HG03175 (cell line): Measurements from ENCODE around the gene TAMM41.
A peak's percentile ranks its signal among the peaks of the same experiment; 100 is the strongest.
"Not testable (repeated sequence)": the region's sequence is repeated elsewhere in the genome, so short reads cannot be mapped to it uniquely, and the experiment has no call there.

Experiments used
- ATAC-seq: cut with Tn5 transposase; IDR thresholded peaks from one replicate; pipeline ENCODE4 v1.9.1; 2021; ENCODE audit warnings: mild to moderate bottlenecking, moderate library complexity; ENCODE audit not compliant: unreplicated experiment

The TAMM41 gene

DNA sequence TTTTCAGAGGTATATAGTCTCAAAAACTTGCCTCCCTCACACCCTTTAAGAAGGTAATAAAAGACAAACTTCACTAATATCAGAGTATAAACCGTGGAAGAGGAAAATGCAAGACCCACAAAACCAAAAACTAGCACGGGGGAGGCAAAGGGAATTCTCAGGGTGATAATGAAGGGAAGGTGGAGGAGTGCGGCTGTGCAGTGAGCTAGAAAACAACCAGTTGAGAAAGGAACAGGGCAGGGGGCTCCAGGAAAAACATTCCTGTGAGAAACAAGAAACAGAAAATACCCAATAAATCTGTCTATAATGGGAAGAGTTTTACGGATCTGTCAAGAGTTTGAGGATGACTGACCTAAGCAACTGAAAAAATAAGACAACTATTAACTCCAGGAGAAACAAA, 31.6 kb downstream of the TAMM41 start:
- ATAC-seq, result no peak

DNA sequence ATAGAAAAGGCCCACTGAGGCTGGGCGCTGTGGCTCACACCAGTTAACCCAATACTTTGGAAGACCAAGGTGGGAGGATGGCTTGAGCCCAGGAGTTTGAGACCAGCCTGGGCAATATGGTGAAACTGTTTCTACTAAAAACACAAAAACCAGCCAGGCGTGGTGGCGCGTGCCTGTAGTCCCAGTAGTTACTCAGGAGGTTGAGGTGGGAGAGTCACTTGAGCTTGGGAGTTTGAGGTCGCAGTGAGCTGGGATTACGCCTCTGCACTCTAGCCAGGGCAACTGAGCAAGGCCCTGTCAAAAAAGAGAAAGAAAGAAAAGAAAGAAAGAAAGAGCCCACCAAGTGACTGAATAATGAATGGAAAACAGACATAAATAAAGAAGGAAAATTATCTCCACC, 32.0 kb downstream of the TAMM41 start:
- no peak for ATAC-seq

DNA sequence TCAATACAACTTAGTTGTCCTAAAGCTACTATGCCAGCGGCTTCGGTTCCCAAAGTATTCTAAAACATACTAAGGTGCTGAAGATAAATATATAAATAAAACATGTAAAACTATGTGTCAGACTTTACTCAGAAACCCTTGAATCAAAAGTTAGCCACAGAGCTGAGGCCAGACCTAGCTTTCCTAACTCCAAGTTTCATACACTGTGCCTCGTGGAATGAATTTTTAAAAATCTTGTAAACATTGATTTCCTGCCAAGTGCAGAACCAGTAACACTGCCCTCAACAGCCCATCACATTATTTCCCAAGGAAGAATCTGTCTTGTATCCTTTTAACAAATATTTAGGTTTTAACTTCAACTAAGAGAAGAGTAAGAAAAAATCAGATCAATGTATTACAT, 36.4 kb downstream of the TAMM41 start:
- ATAC-seq, result no peak

DNA sequence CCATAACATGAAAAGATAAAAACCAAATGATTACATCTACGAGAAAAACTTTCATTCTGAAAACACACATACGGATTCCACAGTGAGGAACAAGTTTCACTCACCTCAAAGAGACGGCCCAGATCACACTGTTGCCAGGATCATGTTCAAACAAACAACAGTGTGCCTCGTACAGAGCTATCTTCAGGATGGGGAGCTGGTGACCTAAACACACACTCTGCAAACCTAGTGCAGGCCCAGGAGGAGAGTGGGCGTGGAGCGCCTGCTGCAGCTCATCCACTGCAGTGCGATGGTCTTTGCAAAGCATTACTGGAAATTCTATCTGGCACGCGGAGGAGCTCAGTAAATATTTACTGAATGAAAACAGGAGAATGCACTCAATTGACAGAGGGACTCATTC, 38.5 kb downstream of the TAMM41 start:
- ATAC-seq, result no peak

DNA sequence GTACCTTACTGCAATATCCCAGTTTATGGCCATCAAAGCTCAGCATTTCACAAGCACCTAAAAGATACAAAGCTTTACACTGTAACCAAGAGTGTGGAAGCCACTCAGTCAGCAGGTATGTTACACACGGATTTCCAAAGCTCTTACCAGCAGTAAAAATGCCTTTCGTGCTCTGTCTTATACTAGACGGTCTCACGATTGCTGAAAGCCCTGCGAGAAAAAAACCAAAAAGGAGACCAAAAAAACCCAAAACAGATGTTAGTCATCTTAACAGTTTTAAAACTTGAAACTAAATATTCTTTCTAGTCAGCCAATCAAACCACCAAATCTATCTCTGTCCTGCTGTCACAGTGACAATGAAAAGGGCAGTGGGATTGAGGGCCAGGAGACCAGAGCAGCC, 39.0 kb downstream of the TAMM41 start:
- ATAC-seq, result no peak

DNA sequence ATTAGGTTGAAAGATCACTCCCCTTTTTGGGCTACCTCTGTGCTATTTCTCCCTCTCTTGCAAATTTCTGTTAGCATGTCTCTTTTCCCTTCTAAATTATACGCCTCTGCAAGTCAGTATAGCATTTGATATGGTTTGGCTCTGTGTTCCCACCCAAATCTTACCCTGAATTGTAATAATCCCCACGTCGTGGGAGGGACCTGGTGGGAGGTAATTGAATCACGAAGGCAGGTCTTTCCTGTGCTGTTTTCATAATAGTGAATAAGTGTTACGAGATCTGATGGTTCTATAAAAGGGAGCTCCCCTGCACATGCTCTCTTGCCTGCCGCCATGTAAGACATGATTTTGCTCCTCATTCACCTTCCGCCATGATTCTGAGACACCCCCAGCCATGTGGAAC, 41.0 kb downstream of the TAMM41 start:
- ATAC-seq, result no peak

DNA sequence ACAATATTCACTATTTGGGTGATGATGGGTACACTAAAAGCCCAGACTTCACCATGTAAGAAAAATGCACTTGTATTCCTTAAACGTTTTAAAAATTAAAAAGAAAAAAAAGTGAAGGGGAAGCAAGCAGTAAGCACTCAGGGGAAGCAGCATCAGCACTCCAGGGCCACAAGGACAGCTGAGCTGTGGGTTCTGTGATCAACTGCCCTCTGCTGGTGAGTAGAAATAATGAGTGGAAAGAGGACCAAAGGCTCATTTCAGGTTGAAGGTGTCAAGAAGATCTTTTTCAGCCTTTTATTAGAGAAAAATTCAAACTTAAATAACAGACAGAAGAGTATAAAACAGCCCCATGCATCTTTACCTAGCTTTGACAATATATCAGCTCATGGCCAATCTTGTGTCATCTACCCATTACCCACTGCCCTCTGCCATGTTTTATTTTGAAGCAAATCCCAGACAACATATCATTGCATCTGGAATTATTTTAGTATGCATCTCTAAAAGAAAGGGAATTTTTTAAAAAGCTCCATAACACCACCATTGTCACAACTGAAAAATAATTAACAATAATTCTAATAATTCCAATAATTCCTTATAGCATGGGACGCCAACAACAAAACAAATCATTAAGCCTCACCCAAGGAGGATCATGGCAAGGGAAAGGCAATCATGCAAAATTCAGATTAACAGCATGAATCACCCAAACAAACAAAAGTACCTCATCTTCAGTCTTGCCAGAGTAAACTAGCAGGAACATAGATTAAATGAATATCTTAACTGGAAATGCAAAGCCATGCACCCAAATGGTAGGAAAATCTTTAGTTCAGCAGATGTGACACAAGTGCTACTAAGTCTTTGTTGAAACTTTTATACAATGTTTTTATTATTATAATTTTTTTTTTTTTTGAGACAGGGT, 42.5 kb downstream of the TAMM41 start:
- ATAC-seq, result peak; percentile 82

DNA sequence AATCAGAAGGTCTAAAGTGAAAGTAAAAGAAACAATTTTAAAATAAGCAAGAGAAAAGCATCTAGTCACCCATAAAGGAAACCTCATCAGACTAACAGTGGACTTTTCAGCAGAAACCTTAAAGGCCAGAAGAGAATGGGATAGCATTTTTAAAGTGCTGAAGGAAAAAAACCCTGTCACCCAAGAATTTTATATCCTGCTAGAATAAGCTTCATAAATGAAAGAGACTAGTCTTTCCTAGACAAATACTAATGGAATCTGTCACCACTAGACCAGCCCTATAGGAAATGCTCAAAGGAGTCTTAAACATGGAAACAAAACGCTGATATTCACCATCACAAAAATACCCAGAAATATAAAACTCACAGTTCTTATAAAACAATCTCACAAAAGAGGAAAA, 46.9 kb downstream of the TAMM41 start:
- ATAC-seq, result no peak

DNA sequence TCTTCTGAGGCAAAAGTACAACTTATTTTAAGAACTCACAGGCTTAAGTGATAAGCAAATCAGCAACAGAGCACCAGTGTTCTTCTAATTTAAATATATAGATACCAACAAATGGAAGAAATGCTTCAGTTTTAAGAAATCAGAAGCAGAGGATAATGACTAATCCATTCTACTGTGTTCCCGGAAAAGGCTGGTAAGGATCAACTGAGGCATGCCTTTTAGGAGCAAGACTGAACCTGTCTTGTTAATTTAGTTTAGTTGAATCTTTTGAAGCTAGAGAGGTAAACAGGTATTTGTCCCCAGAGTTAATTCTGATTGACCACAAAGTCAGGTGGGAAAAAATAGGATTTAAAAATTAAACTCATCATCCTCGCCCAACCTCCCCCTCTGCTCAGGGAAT, 51.8 kb downstream of the TAMM41 start:
- ATAC-seq, result no peak

DNA sequence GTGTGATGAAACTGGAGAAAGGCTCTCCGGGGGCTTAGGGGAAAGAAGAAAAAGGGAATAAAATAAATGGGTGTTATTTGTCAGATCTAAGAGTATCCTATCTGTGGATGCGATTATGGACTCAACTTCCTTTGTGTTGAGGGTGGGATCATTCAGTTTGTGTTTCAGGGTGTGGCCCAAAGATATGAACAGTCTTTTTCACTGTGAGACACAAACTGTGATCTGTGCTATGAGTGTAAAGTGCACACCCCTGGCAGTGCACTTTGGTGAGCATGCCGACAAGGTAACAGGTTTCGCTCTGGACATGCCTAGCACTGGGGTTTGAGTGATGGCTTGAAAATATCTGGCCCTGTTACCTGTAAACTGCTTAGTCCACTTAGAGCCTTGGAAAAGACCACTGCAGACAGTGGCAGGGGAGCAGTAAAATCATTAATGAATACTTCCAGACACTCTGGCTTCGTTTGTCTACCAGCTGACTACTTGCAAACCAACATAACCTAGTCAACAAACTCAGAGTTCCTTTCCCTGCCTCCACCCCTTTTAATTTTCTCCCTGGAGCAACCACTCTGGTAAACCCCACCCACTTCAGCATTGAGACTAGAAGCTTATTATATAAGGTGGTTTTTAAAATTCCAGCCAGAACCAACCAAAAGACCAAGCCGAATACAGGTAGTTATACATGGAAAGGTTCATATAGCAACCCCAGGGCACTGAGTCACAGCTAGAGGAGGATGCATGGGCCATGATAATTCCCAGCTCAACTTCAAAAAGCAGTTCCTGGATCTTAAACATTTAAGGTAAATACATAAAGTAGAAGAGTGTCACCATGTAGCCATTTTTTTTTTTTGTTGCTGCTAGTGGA, 55.1 kb downstream of the TAMM41 start:
- no peak for ATAC-seq

DNA sequence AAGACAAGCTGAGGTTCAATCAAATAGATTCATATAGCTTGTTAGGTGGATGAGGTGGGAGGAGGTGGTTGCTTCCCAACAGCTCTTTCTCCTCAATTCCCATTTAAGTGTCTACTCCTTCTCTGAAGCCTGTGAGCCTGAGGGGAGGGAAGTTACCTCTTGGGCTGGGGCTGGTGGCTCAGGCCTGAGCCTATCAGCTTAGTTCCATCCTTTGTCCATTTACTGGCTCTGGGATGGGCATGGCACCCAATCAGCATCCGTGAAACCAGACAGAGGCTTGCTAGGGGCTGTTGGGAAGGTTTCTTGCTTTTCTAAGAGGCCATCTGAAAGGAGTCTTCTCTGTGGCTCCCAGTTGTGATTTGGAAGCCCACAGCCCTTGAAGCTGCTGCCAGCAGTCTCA, 57.3 kb downstream of the TAMM41 start:
- ATAC-seq, result no peak

DNA sequence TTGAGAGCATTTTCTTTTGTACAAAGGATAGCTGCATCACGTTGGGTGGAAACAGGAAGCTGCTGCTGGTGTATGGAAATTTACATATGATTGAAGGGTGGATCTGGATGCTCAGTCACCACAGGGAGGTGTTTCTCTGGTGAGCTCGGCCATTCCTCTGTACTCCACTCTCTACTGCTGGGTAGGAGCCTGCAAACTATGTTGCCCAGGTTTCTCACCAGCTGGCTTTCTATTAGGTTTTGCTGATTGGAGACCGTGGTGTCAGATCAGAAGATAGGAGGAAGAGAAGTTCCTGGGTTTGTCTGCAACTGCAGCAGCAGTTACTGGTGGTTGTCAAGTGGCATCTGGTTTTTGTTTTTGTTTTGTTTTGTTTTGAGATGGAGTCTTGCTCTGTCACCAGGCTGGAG, 61.7 kb downstream of the TAMM41 start:
- peak; percentile 67 for ATAC-seq

DNA sequence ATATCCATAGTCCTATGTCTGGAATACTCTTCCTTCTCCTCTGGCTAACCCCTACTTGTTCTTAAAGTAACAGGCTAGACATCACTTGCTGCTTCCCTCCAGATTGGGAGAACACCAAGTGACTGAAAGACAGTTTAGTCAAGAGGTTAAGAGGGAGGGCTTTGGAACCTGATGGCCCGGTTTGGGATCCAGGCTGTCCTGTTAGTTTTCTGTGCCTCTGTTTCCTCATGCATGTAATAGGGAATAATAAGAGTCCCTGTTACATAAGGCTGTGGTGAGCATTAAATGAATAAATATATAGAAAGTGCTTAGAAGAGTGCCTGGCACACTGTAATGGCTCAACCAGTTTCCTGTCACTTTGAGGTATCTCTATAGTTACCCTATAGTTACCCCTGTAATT, 66.3 kb downstream of the TAMM41 start:
- no peak for ATAC-seq

DNA sequence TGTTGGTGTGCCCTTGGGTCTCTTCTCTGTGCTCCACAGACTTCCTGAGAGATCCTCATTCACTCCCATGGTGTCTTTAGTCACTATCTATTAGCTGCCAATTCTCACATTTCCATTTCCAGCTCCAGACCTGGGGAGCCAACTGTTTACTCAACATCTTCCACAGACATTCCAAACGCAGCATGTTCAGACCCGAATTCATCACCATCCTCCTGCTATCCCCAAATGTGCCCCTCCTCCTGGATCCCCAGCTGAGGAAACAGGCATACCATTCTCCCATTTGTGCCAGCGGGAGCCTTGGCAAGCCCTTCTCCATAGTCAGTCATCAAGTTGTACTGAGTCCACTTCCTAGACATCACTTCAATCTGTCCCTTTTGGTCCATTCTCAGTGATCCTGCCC, 67.1 kb downstream of the TAMM41 start:
- no peak for ATAC-seq

DNA sequence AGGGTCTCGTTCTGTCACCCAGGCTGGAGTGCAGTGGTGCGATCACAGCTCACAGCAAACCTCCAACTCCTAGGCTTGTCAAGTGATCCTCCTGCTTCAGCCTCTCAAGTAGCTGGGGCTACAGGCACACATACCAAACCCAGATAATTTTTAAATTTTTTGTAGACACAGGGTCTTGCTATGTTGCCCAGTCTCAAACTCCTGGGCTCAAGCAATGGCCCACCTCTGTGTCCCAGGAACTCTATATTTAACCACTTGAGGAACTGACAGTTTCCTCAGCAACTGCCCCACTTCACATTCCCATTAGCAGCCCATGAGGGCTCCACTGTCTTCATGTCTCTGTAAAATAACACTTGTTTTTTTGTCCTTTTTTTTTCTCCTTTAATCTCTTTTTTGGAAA, 68.4 kb downstream of the TAMM41 start:
- no peak for ATAC-seq

DNA sequence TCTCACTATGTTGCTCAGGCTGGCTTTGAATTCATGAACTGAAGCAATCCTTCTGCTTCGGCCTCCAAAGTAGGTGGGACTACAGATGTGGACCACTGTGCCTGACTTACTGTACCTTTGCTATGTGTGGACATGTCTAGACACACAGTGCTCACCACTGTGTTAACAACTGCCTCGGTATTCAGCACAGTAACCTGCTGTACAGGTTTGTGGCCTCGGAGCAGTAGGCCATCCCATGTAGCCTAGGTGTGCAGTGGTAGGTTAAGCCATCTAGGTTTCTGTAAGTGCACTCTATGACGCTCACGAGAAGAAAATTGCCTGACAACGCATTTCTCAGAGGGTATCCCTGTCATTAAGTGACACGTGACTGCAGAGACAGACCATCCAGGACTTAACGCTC, 70.3 kb downstream of the TAMM41 start:
- no peak for ATAC-seq

DNA sequence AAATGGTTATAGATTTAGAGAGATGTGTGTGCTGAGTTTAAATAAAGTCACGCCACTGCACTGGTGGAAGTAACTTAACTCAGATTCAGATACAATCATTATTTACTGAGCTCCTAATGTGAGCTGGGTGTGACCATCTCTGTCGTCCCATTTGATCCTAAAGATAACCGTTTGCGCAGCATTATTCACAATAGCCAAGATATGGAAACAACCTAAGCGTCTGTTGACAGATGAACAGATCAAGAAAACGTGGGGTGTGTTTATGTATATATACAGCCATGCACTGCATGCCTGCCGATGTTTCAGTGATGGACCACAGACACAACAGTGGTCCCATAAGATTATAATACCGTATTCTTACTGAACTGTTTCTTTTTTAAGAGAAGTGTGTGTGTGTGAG, 71.2 kb downstream of the TAMM41 start:
- ATAC-seq, result no peak

DNA sequence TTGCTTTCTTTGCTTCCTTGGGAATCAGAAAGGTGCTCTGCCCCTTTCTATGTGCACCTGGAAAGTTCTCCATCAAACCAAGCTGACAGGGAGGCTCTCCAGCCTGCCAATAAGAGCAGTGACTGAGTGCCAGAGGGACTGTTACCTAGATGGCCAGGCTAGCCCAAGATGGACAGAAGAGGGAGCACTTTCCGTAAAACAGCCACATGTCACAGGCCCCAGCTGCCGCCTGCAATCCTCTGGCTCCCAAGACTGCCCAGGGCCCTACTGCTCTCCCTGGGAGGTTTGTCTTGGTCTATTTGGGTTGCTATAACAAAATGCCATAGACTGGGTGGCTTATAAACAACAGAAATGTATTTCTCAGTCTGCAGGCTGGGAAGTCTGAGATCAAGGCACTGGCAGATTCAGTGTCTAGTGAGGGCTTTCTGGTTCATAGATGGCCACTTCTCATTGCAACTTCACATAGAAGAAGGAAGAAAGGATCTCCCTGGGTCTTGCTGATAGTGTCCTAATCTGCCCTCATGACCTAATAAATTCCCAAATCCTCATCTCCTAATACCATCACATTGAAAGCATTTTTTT, 72.3 kb downstream of the TAMM41 start:
- ATAC-seq, result no peak

DNA sequence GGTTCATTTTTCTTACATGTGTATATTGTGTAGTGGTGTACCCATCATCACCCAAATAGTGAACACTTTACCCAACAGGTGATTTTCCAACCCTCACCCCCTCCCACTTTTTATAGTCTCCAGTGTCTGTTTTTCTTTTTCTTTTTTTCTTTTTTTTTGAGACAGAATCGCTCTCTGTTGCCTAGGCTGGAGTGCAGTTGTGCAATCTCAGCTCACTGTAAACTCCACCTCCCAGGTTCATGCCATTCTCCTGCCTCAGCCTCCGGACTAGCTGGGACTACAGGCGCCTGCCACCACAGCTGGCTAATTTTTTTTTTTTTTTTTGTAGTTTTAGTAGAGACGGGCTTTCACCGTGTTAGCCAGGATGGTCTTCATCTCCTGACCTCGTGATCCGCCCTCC, 74.8 kb downstream of the TAMM41 start:
- not testable (repeated sequence) for ATAC-seq

DNA sequence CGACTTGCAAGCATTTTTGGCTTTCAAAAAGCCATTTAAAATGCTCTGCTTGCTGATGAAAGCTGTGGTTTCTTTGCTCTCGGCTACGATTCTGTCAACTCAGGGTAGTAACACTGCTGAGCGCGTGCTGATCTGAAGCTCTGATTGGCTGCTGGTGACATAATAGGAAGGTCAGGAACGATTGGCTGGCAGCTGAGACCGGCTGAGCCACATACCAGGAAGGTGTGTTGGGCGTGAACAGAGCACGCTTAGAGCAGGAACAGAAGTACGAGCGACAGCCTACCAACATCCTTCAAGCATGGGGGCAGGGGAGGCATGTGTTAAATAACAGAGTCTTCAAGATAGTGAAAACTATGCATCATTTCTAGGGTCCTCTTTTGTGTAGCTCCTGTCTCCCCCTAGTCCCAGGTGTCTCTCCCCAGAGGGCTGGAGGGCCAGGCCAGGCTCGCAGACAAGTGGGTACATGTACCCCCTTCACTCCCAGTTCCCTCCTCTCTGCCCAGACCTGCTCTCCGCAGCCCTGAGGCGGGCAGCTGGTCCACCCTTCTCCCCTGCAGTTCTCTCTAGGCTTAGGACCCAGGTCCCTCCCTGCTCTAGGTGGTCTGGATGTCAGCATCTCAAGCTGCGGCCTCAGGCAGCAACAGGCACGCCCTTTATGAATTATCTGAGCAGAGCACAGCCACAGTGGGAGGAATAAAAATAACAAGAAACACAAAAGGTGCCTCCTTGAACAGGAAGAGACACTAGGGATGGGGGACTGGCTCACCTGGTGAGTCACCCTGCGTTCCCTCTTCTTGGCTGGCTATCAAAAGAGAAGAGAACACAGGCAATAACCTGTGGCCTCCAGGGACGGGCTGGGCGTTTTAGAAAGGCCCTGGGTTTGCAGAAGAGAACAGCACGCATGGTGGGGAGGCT, 76.0 kb downstream of the TAMM41 start:
- peak; percentile 95 for ATAC-seq
